ENCODE data around the gene KCNMA1. TPM values are rescaled to one million over a fixed set of nuclear protein-coding genes. Genes with fewer than 3 reads are reported as not detected.

KCNMA1 gene
- total and polyA plus RNA-seq, 10 donors = 9.3 to 114 (median 51.5) TPM

DNA sequence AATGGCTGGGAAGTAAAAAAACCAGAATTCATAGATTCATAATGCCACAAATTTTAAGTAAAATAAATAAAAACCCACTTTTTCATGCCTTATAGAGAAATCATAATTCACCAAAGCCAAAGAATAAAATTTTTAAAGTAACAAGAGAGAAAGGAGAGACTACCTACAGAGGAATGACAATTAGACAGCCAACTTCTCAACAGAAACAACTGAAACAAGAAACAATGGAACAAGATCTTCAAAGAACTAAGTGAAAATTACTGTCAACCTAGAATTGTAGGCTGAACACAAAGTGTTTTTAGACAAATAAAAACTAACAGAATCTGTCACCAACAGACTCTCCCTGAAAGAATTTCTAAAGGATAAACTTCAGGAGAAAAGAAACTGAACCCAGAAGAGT, 15.6 kb upstream of the KCNMA1 start:
- no peak for TF ChIP-seq POLR2A (IDR thresholded peaks at IDR 0.05)
- TF ChIP-seq, protein P1, sequence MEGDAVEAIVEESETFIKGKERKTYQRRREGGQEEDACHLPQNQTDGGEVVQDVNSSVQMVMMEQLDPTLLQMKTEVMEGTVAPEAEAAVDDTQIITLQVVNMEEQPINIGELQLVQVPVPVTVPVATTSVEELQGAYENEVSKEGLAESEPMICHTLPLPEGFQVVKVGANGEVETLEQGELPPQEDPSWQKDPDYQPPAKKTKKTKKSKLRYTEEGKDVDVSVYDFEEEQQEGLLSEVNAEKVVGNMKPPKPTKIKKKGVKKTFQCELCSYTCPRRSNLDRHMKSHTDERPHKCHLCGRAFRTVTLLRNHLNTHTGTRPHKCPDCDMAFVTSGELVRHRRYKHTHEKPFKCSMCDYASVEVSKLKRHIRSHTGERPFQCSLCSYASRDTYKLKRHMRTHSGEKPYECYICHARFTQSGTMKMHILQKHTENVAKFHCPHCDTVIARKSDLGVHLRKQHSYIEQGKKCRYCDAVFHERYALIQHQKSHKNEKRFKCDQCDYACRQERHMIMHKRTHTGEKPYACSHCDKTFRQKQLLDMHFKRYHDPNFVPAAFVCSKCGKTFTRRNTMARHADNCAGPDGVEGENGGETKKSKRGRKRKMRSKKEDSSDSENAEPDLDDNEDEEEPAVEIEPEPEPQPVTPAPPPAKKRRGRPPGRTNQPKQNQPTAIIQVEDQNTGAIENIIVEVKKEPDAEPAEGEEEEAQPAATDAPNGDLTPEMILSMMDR (IDR thresholded peaks at IDR 0.05 in 8 of 11, conservative IDR thresholded peaks at IDR 0.05 in 3 of 11) = no peak
- TF ChIP-seq POLR2AphosphoS5 (IDR thresholded peaks at IDR 0.05) = no peak
- H3K9me3 ChIP-seq = peaks cover 0 to 18% (median 13%) of the 10 kb centered on the region in 8 donors
- intact Hi-C loops (cut with DNase I; ENCODE audit: low total_unique reads) = no loop called here
- no peak for DNase-seq
- H3K36me3 ChIP-seq = no peaks in the 10 kb centered on the region
- no peak overlapping the region for H3K4me3 ChIP-seq
- H3K27me3 ChIP-seq (replicated peaks in 1 of 7) = peaks cover 0 to 35% (median 0%) of the 10 kb centered on the region in 7 donors
- H3K27ac ChIP-seq = no peak overlapping the region
- H3K4me1 ChIP-seq = no peaks in the 10 kb centered on the region

DNA sequence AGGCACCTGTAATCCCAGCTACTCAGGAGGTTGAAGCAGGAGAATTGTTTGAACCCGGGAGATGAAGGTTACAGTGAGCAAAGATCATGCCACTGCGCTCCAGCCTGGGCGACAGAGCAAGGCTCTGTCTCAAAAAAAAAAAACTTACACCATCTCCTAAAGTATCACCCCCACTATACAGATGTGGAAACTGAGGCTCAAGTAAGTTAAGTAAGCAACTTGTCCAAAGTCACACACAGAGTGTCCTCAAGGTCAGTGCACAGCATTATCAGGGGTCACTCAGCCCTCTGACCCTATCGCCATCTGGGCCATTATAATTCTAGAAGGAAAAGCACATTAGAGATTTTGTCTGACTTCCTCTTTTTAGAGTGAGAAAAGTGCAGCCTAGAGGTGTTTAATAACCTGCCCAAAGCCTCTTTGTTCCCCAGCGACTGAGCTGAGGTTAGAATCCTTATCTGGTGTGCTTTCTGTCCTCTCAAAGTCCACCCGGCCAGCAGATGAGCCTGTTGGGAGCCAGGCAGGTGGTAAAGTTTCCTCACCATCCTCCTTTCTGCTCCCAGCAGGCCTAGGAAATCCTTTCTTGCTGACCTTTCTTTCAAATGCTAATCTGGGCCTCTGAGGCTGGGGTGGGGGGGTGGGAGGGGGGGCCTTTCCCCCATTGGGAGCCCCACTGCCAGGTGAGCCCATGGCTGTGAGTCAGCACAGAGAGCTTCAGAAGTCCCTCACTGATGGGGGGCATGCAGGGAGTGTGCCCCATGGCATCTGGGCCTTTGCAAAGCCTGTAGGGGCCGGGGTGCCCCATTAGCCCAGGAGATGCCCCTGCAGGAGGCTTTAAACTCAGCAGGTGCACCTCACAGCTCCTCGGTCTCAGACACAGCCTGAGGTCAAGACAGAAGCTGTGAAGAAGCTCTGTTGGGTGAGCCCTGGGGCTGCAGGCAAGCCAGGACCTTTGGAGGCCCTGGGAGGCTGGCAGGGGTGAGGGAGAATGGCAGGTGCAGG, 12.0 kb upstream of the KCNMA1 start:
- 62 to 70% (median 68%) methylated on average over 7 to 8 of the region's 8 CpGs for WGBS, 5 donors

DNA sequence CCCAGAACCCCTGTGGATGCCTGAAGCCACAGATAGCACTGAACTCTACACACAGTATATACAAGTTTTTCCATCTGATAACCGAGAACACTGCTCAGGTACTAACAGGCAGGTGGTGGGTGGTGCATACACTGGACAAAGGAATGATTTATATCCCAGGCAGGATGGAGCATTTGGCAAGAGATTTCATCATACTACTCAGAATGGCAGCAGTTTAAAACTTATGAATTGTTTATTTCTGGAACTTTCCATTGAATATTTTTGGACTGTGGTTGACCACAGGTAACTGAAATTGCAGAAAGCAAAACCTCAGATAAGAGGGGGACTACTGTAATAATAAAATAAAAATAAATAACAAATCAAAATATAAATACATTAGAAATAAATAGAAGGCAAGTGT, 10.9 kb upstream of the KCNMA1 start:
- Histone ChIP-seq H3K4me1 (no peaks in the 10 kb centered on the region), H3K9me3 (peaks cover 0 to 11% (median 10%) of the 10 kb centered on the region in 8 donors), H3K36me3 (no peaks in the 10 kb centered on the region), H3K27ac (no peak overlapping the region), H3K27me3 (replicated peaks in 1 of 7) (peaks cover 0 to 45% (median 0%) of the 10 kb centered on the region in 7 donors), H3K4me3 (no peak overlapping the region)
- intact Hi-C loops (cut with DNase I; ENCODE audit: low total_unique reads) = no loop called here
- WGBS, 5 donors = 50 to 75% (median 67%) methylated on average over 1 of the region's 1 CpG
- DNase-seq = no peak
- no peak for TF ChIP-seq POLR2AphosphoS5 (IDR thresholded peaks at IDR 0.05)
- TF ChIP-seq, protein P1 (IDR thresholded peaks at IDR 0.05 in 8 of 11, conservative IDR thresholded peaks at IDR 0.05 in 3 of 11) = no peak
- no peak for TF ChIP-seq POLR2A (IDR thresholded peaks at IDR 0.05)

More for the DNA sequence above, 12.0 kb upstream of the KCNMA1 start:
- peaks cover 0 to 15% (median 12%) of the 10 kb centered on the region in 8 donors for H3K9me3 ChIP-seq
- no peaks in the 10 kb centered on the region for H3K36me3 ChIP-seq
- intact Hi-C loops (cut with DNase I; ENCODE audit: low total_unique reads) = no loop called here
- H3K4me3 ChIP-seq = no peak overlapping the region
- no peak for DNase-seq
- no peak overlapping the region for H3K27ac ChIP-seq
- peaks cover 0 to 45% (median 0%) of the 10 kb centered on the region in 7 donors for H3K27me3 ChIP-seq (replicated peaks in 1 of 7)
- no peaks in the 10 kb centered on the region for H3K4me1 ChIP-seq
- TF ChIP-seq, protein P1 (IDR thresholded peaks at IDR 0.05 in 8 of 11, conservative IDR thresholded peaks at IDR 0.05 in 3 of 11) = no peak
- TF ChIP-seq POLR2AphosphoS5 (IDR thresholded peaks at IDR 0.05) = no peak
- no peak for TF ChIP-seq POLR2A (IDR thresholded peaks at IDR 0.05)
